Measurements from ENCODE around the gene TBL1X. TPM values are rescaled to one million over a fixed set of nuclear protein-coding genes. Genes with fewer than 3 reads are reported as not detected.

Gene TBL1X
- total RNA-seq, 1 donor from 2014 or later = 32.5 TPM

DNA sequence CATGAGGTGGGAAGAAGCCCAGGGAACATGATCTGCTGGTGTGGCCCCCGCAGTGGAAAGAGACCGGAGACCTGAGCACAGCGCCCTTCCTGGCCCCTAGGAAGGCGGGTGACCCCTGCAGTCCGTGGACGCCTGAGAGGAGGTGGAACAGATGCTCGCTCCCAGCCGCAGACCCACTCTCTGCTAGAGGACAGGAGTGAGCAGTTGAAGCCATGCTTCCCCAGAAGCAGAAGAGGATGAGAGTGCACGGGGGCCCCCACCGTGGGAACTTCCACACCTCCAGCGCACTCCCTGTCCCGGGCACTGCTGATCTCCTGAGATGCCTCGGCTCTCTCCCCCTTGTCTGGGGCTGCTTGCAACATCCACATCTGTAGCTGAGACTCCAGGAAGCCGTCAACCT, 238.5 kb downstream of the TBL1X start:
- Mint-ChIP-seq H3K9me3 (peaks cover 4% of the 10 kb centered on the region), H3K4me1 (no peaks in the 10 kb centered on the region), H3K4me3 (no peak overlapping the region), H3K27me3 (ENCODE audit: low read depth) (no peaks in the 10 kb centered on the region), H3K27ac (ENCODE audit: unreplicated experiment) (no peak overlapping the region), H3K36me3 (ENCODE audit: low read depth) (peaks cover 43% of the 10 kb centered on the region)
- no peak for DNase-seq (ENCODE audit: low read depth, low spot score)
- no peak for TF ChIP-seq CTCF (conservative IDR thresholded peaks at IDR 0.05)

GRCh38 chrX:9704876-9705465, 240.1 kb downstream of the TBL1X start:
- TF ChIP-seq CTCF (conservative IDR thresholded peaks at IDR 0.05) = no peak
- H3K4me3 Mint-ChIP-seq = no peak overlapping the region
- no peak overlapping the region for H3K27ac Mint-ChIP-seq (ENCODE audit: unreplicated experiment)
- no peaks in the 10 kb centered on the region for H3K27me3 Mint-ChIP-seq (ENCODE audit: low read depth)
- no peak for DNase-seq (ENCODE audit: low read depth, low spot score)
- peaks cover 2% of the 10 kb centered on the region for H3K9me3 Mint-ChIP-seq
- peaks cover 38% of the 10 kb centered on the region for H3K36me3 Mint-ChIP-seq (ENCODE audit: low read depth)
- peaks cover 7% of the 10 kb centered on the region for H3K4me1 Mint-ChIP-seq

GRCh38 chrX:9706421-9706820, 241.6 kb downstream of the TBL1X start:
- no peak overlapping the region for H3K27ac Mint-ChIP-seq (ENCODE audit: unreplicated experiment)
- no peak for TF ChIP-seq CTCF (conservative IDR thresholded peaks at IDR 0.05)
- H3K9me3 Mint-ChIP-seq = peaks cover 2% of the 10 kb centered on the region
- no peaks in the 10 kb centered on the region for H3K27me3 Mint-ChIP-seq (ENCODE audit: low read depth)
- H3K4me3 Mint-ChIP-seq = no peak overlapping the region
- peaks cover 7% of the 10 kb centered on the region for H3K4me1 Mint-ChIP-seq
- peaks cover 30% of the 10 kb centered on the region for H3K36me3 Mint-ChIP-seq (ENCODE audit: low read depth)
- DNase-seq (ENCODE audit: low read depth, low spot score) = no peak

DNA sequence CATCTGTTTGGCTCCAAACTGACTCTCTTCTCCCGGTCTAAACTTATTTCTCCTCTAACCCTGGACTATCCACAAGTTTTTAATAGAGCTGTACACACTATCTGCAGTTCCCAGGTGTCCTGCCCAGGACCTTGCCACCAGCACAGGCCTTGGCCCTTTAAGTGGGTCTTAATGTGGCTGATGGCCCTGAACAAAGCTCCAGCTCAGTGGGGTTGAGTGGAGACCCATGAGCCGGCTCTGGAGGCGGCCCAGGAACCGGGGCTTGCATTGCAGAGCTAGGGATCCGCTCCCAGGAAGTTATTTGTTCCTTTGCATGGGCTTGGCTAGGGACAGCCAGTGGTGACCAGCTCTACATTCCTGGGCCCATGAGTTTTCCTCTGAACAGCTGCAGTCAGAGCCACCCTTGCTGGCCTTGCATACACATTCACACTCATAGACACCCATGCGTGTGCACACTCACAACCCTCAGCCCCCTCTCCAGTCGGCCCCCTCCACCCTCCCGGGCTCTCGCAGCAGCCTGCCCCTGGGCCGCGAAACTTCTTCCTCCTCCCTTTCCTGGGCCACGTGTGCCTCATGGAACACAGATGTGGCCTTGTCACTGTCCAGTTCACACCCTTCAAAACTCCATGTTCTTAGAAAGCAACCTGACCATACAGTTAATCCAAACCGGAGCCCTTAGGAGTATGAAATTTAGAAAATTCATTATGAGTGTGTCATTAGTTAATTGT, 242.6 kb downstream of the TBL1X start:
- H3K27me3 Mint-ChIP-seq (ENCODE audit: low read depth) = no peaks in the 10 kb centered on the region
- TF ChIP-seq CTCF (conservative IDR thresholded peaks at IDR 0.05) = no peak
- H3K4me3 Mint-ChIP-seq = no peak overlapping the region
- no peak for DNase-seq (ENCODE audit: low read depth, low spot score)
- peaks cover 27% of the 10 kb centered on the region for H3K36me3 Mint-ChIP-seq (ENCODE audit: low read depth)
- H3K27ac Mint-ChIP-seq (ENCODE audit: unreplicated experiment) = no peak overlapping the region
- peaks cover 7% of the 10 kb centered on the region for H3K4me1 Mint-ChIP-seq
- peaks cover 2% of the 10 kb centered on the region for H3K9me3 Mint-ChIP-seq

GRCh38 chrX:9708086-9708485, 243.2 kb downstream of the TBL1X start:
- H3K4me3 Mint-ChIP-seq = no peak overlapping the region
- TF ChIP-seq CTCF (conservative IDR thresholded peaks at IDR 0.05) = no peak
- no peaks in the 10 kb centered on the region for H3K27me3 Mint-ChIP-seq (ENCODE audit: low read depth)
- H3K36me3 Mint-ChIP-seq (ENCODE audit: low read depth) = peaks cover 28% of the 10 kb centered on the region
- H3K4me1 Mint-ChIP-seq = peaks cover 7% of the 10 kb centered on the region
- H3K27ac Mint-ChIP-seq (ENCODE audit: unreplicated experiment) = no peak overlapping the region
- no peaks in the 10 kb centered on the region for H3K9me3 Mint-ChIP-seq
- no peak for DNase-seq (ENCODE audit: low read depth, low spot score)

Measured in neural crest cell (in vitro differentiated cells).